NB4 (cell line): ENCODE results near the gene THRA.

Experiments used
- POLR2A ChIP-seq: IDR thresholded peaks from 2 replicates; pipeline ENCODE4 v1.6.1; 2011; ENCODE audit warnings: mild to moderate bottlenecking; ENCODE audit not compliant: insufficient read length; ENCODE audit errors: extremely low read depth
- TF ChIP-seq, protein P1 (sequence below): IDR thresholded peaks from one replicate; pipeline ENCODE4 v1.5.1; 2012; ENCODE audit warnings: low read depth, low read length
- TF ChIP-seq, protein P2 (sequence below): IDR thresholded peaks from 2 replicates; pipeline ENCODE4 v1.6.1; 2011; ENCODE audit warnings: low read depth, low read length

DNA sequence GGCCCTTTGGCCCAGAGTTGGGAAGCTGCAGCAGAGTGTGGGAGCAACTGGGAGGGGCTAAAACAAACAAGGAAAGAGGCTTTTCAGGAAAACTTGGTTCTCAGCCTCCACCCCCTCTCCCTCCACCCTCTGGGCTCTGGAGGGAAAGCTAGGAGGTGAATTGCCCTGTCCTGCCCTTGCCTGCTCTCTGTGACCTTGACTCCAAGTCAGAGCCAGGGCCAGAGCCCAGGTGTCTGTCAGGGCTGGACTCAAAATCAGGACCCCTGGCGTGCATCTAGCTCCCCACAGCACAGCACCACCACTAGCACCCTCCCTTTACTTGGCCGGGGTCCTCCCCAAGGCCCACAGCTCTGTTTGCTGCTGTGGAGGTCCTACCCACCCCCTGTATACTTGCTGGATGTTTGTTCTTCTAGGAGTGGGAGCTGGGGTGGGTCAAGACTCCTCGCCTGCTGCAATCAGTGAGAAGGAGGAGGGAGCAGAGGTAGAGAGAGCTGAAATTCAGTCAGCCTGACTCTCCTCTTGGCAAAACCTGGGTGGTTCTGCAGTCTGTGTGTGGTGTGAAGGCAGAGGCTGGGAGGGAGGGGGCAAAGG, 40.4 kb downstream of the THRA start:
- TF ChIP-seq, protein P1, sequence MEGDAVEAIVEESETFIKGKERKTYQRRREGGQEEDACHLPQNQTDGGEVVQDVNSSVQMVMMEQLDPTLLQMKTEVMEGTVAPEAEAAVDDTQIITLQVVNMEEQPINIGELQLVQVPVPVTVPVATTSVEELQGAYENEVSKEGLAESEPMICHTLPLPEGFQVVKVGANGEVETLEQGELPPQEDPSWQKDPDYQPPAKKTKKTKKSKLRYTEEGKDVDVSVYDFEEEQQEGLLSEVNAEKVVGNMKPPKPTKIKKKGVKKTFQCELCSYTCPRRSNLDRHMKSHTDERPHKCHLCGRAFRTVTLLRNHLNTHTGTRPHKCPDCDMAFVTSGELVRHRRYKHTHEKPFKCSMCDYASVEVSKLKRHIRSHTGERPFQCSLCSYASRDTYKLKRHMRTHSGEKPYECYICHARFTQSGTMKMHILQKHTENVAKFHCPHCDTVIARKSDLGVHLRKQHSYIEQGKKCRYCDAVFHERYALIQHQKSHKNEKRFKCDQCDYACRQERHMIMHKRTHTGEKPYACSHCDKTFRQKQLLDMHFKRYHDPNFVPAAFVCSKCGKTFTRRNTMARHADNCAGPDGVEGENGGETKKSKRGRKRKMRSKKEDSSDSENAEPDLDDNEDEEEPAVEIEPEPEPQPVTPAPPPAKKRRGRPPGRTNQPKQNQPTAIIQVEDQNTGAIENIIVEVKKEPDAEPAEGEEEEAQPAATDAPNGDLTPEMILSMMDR: no peak
- TF ChIP-seq POLR2A: no peak
- TF ChIP-seq, protein P2, sequence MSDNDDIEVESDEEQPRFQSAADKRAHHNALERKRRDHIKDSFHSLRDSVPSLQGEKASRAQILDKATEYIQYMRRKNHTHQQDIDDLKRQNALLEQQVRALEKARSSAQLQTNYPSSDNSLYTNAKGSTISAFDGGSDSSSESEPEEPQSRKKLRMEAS: no peak
